ENCODE results near the gene NLRP8. TPM values are rescaled to one million over a fixed set of nuclear protein-coding genes. Genes with fewer than 3 reads are reported as not detected.

Gene NLRP8
- total and polyA plus RNA-seq, 4 donors, result not detected

DNA sequence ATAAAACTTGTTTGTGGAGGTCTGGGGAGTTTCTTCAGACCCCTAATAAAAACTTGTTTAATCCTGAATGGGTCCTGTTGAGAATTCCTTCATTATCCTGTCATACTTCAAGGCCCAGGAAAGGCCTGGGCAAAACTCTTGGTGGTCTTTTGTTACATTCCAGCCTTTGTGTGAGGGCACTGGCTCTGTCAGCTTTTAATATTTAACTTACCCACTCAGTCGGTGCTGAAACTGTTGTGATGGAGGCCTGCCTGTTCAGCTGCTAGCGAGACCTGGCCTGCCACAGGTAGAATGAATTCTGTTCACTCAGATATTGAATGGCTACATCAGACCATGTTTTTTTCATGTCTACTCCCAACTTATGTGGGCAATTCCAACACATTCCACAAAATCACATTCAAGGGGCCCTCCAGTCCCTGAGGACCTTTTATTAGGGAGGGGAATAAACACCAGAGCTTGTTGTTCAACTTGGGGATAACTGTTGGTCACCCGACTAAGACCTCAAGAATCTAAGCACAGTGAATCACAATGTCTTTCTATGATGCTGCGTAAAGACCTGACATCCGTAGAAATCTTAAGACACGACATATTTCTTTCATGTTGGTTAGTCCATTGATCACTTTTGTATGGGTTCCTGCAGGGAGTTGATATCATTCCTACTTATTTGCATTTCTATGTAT, 12.5 kb downstream of the NLRP8 start:
- peaks cover 0 to 4% (median 0%) of the 10 kb centered on the region in 4 donors for H3K9me3 ChIP-seq (ENCODE audit: control insufficient read depth in 4 of 4, low read length in 3 of 4)
- no peaks in the 10 kb centered on the region for H3K36me3 ChIP-seq (ENCODE audit: control insufficient read depth in 4 of 4, insufficient read depth in 3 of 4, low read depth in 1 of 4, low read length in 3 of 4)
- TF ChIP-seq NR2F2 (IDR thresholded peaks at IDR 0.05) (no peak), EGR1 (IDR thresholded peaks at IDR 0.05; ENCODE audit: low read depth in 2 of 2) (no peak), RXRA (IDR thresholded peaks at IDR 0.05) (no peak), CTCF (IDR thresholded peaks at IDR 0.05; ENCODE audit: low read depth, low read length, missing input control) (no peak), JUND (IDR thresholded peaks at IDR 0.05) (no peak), MAX (IDR thresholded peaks at IDR 0.05) (no peak), GABPA (IDR thresholded peaks at IDR 0.05 in 1 of 2, conservative IDR thresholded peaks at IDR 0.05 in 1 of 2) (no peak), HNF4A (conservative IDR thresholded peaks at IDR 0.05) (no peak)
- H3K4me3 ChIP-seq (ENCODE audit: low read depth in 1 of 3, low read length in 3 of 3), result no peak overlapping the region
- no peak overlapping the region for H3K27ac ChIP-seq (ENCODE audit: low read depth in 1 of 2, low read length in 2 of 2)
- H3K4me1 ChIP-seq (ENCODE audit: control insufficient read depth in 4 of 4, insufficient read depth in 4 of 4, low read length in 3 of 4), result no peaks in the 10 kb centered on the region
- no peaks in the 10 kb centered on the region for H3K27me3 ChIP-seq (ENCODE audit: control insufficient read depth in 4 of 4, insufficient read depth in 4 of 4, low read length in 3 of 4)
- DNase-seq (ENCODE audit: low spot score), result no peak
- no peak overlapping the region for H3K9ac ChIP-seq (ENCODE audit: low read depth in 1 of 2, low read length in 2 of 2)
- WGBS, result 75% methylated on average over 6 of the region's 6 CpGs

DNA sequence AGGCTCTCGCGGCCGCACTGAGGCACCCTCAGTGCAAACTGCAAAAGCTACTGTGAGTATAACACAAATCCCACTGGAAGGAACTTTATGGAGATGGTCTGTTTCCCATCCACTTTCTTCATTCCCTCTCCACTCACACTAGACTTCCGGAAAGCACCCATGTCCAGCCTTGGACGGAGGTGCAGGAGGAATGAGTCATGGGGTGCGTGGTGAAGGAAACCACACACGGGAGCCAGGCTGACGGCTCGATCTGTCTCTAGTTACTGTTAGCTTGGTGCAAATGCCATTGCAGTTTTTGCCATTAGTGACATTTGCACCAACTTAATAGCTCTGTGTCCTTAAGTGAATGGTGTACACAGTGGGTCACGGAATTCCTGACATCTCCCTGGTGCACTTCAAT, 14.6 kb downstream of the NLRP8 start:
- H3K27me3 ChIP-seq (ENCODE audit: control insufficient read depth in 4 of 4, insufficient read depth in 4 of 4, low read length in 3 of 4), result no peaks in the 10 kb centered on the region
- TF ChIP-seq HNF4G (IDR thresholded peaks at IDR 0.05), result no peak
- TF ChIP-seq RXRA (IDR thresholded peaks at IDR 0.05), result no peak
- TF ChIP-seq JUND (IDR thresholded peaks at IDR 0.05), result no peak
- TF ChIP-seq SP1 (IDR thresholded peaks at IDR 0.05), result no peak
- TF ChIP-seq, protein P1, sequence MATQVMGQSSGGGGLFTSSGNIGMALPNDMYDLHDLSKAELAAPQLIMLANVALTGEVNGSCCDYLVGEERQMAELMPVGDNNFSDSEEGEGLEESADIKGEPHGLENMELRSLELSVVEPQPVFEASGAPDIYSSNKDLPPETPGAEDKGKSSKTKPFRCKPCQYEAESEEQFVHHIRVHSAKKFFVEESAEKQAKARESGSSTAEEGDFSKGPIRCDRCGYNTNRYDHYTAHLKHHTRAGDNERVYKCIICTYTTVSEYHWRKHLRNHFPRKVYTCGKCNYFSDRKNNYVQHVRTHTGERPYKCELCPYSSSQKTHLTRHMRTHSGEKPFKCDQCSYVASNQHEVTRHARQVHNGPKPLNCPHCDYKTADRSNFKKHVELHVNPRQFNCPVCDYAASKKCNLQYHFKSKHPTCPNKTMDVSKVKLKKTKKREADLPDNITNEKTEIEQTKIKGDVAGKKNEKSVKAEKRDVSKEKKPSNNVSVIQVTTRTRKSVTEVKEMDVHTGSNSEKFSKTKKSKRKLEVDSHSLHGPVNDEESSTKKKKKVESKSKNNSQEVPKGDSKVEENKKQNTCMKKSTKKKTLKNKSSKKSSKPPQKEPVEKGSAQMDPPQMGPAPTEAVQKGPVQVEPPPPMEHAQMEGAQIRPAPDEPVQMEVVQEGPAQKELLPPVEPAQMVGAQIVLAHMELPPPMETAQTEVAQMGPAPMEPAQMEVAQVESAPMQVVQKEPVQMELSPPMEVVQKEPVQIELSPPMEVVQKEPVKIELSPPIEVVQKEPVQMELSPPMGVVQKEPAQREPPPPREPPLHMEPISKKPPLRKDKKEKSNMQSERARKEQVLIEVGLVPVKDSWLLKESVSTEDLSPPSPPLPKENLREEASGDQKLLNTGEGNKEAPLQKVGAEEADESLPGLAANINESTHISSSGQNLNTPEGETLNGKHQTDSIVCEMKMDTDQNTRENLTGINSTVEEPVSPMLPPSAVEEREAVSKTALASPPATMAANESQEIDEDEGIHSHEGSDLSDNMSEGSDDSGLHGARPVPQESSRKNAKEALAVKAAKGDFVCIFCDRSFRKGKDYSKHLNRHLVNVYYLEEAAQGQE (IDR thresholded peaks at IDR 0.05), result no peak
- no peak for TF ChIP-seq GABPA (IDR thresholded peaks at IDR 0.05 in 1 of 2, conservative IDR thresholded peaks at IDR 0.05 in 1 of 2)
- no peak for TF ChIP-seq FOXA1 (IDR thresholded peaks at IDR 0.05)
- TF ChIP-seq RAD21 (IDR thresholded peaks at IDR 0.05), result no peak
- no peaks in the 10 kb centered on the region for H3K4me1 ChIP-seq (ENCODE audit: control insufficient read depth in 4 of 4, insufficient read depth in 4 of 4, low read length in 3 of 4)
- no peak overlapping the region for H3K4me3 ChIP-seq (ENCODE audit: low read depth in 1 of 3, low read length in 3 of 3)
- WGBS, result 91% methylated on average over 10 of the region's 10 CpGs
- H3K27ac ChIP-seq (ENCODE audit: low read depth in 1 of 2, low read length in 2 of 2), result no peak overlapping the region
- DNase-seq (ENCODE audit: low spot score), result no peak
- H3K9ac ChIP-seq (ENCODE audit: low read depth in 1 of 2, low read length in 2 of 2), result no peak overlapping the region
- H3K9me3 ChIP-seq (ENCODE audit: control insufficient read depth in 4 of 4, low read length in 3 of 4), result peaks cover 0 to 4% (median 0%) of the 10 kb centered on the region in 4 donors
- no peaks in the 10 kb centered on the region for H3K36me3 ChIP-seq (ENCODE audit: control insufficient read depth in 4 of 4, insufficient read depth in 3 of 4, low read depth in 1 of 4, low read length in 3 of 4)
